Brain pericyte (primary cell): ENCODE measurements around the gene RBBP5.
"Not testable (repeated sequence)": the region's sequence is repeated elsewhere in the genome, so short reads cannot be mapped to it uniquely, and the experiment has no call there.

Experiments used
- DNase-seq: peaks from one replicate; pipeline ENCODE4 v3.0.0-alpha.2; 2012; ENCODE audit warnings: low read depth, low spot score

The RBBP5 gene

GRCh38 chr1:205121660-205122488 lies at the start of gene RBBP5:
TSS of gene RBBP5 (minus strand) at chr1:205121978. CDS start at chr1:205121873, 105 bp downstream.
- DNase-seq = peak; percentile 95

DNA sequence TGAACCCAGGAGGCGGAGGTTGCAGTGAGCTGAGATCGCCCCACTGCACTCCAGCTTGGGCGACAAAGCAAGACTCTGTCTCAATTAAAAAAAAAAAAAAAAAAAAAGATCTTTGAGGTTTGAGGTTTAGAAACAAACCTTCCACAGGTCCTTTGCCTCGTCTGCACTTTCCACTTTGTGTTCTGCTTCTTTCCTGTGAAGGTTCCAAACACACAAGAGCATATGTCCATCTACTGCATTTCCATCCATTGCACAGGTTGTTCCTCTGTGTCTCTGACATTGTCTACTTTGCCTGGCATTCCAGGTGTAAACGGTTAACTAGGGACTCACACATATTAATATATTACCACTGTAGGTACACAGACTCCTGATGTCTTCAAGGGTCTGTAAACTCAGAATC lies 49.6 kb upstream of the RBBP5 start:
- DNase-seq = no peak

GRCh38 chr1:205170532-205171269 lies 48.9 kb upstream of the RBBP5 start:
- no peak for DNase-seq

GRCh38 chr1:205169248-205169647 lies 47.5 kb upstream of the RBBP5 start:
- DNase-seq = no peak

DNA sequence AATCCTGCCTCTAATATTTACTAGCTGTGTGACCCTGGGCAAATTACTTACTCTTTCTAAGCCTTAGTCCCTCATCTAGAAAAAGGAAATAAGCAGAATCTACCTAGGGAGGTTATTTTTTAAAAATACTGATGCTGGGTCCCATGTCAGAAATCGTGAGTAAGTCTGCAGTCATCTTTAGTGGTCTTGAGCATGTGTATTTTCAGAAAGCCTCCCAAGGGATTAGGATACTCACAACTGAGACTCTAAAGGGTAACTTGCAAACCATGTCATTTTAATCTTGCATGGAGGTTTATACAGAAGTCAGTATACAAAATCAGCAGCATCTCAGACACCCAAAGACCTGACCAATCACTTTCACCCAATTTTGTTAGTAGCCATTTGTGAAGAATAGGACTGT lies 46.5 kb upstream of the RBBP5 start:
- no peak for DNase-seq

DNA sequence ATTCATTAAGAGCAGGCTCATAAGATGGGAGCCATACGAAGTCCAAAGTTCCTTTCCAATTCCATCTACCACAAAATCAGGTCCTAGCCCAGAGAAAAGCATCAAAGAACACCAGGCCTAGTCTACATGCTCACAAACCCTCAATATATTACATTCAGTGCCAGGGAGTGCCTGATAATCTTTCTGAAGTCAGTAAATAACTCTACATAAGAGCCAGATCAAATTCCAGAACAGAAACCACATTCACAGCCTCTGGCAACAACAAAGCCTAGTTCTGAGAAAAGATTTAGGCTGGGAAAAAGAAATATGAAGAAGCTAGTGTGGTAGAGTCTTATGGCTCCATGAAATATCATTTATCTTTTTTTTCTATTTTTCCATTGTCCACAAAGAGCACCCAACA lies 40.5 kb upstream of the RBBP5 start:
- no peak for DNase-seq

DNA sequence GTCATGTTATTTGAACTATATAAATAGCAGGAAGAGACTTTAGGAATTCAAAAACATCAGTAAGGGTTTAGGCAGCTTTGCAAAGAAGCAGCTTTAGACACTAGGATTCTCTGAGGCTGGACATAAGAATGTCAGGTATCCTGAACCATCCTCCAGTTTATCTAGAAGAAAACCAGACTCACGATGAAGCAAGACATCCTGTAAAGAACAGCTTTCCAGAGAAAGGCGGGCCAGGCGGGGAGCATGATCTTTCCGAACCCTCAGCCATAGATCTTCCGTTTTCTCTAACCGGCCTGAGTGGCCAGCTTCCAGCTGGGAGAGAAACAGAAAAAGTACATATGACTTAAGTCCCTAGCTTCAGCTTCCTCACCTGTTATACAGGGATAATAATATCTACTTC lies 39.3 kb upstream of the RBBP5 start:
- no peak for DNase-seq

- DNase-seq = no peak
Observed at GRCh38 chr1:205158048-205158616, 36.4 kb upstream of the RBBP5 start.

- DNase-seq = not testable (repeated sequence)
Observed at GRCh38 chr1:205155665-205156377, 34.0 kb upstream of the RBBP5 start.

GRCh38 chr1:205152505-205152904 lies 30.7 kb upstream of the RBBP5 start:
- DNase-seq = no peak

DNA sequence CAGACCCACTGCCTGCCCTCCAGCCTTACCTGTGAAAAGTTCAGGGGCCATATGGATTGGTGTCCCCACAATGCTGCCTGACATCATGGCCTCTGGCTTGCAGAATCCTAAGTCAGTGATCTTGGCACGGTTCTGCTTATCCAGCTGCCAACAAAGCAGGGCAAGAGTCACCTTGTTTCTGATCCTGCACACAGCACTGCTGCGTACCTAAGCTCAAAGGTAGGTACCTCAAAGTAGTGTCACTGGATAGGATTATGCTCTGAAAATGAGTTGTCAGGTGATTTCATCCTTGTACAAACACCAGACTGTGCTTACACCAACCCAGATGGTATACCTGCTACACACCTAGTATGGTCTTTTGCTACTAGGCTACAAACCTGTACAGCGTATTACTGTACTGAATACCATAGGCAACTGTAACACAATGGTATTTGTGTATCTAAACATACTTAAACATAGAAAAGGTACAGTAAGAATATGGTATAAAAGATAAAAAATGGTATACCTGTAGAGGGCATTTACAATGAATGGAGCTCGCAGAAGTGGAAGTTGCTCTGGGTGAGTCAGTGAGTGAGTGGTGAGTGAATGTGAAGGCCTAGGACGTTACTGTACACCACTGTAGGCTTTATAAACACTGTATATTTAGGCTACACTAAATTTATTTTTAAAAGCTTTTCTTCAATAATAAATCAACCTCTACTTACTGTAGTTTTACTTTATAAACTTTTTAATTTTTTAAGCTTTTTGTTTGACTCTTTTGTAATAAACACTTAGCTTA lies 29.1 kb upstream of the RBBP5 start:
- no peak for DNase-seq

GRCh38 chr1:205147191-205147835 lies 25.5 kb upstream of the RBBP5 start:
- no peak for DNase-seq

- DNase-seq = no peak
Observed at GRCh38 chr1:205144751-205145150, 23.0 kb upstream of the RBBP5 start.

DNA sequence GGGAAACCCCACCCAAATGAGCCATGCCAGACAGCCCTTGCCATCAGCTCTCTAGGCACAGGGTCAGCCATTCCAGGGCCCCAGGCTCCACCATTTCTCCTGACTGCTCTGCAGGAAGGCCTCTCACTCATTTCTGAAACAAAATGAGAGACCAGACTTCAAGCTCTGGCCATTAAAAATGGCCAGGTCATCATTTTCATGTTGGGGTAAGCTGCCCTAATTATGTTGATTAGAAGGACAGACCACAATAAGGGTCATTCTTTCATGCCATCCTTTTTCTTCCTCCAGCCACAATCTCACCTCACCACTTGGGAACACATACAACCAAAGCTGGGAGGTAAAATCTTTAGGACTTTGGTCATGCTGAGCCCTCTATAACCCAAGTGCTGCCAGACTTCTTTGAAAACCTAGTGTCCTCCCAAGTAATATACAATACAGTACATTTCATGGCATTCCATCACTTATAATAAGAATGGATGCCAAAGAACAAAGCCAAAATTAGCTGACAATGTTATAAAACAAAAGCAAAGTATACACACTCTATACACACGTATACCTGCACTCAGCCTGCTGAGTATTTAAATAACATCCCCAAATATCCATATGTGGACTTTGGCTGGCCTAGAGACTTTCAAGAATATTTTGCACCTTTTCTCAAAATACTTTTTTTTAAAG lies 22.4 kb upstream of the RBBP5 start:
- no peak for DNase-seq

GRCh38 chr1:205142102-205142469 lies 20.3 kb upstream of the RBBP5 start:
- no peak for DNase-seq

- DNase-seq = peak; percentile 43
Observed at GRCh38 chr1:205141236-205142101, 19.7 kb upstream of the RBBP5 start.

- DNase-seq = no peak
Observed at GRCh38 chr1:205140113-205140512, 18.3 kb upstream of the RBBP5 start.

- DNase-seq = no peak
Observed at GRCh38 chr1:205137901-205138300, 16.1 kb upstream of the RBBP5 start.

DNA sequence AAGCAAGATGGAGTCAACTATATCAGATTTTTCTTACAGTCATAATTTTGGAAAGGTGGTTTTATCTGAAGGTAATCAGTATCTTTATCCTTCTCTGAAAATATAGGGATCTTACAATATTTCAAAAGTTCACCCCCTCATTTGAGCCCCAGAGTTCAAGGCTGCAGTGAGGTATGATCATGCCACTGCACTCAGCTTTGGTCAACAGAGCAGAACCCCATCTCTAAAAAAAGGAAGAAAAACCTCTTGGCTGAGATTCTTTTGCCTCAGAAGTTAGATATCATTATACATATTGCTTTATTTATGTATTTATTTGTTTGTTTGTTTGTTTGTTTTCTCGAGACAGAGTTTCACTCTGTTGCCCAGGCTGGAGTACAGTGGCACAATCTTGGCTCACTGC lies 11.5 kb upstream of the RBBP5 start:
- no peak for DNase-seq
